Measurements from ENCODE around the gene CLCN6.

The CLCN6 gene

DNA sequence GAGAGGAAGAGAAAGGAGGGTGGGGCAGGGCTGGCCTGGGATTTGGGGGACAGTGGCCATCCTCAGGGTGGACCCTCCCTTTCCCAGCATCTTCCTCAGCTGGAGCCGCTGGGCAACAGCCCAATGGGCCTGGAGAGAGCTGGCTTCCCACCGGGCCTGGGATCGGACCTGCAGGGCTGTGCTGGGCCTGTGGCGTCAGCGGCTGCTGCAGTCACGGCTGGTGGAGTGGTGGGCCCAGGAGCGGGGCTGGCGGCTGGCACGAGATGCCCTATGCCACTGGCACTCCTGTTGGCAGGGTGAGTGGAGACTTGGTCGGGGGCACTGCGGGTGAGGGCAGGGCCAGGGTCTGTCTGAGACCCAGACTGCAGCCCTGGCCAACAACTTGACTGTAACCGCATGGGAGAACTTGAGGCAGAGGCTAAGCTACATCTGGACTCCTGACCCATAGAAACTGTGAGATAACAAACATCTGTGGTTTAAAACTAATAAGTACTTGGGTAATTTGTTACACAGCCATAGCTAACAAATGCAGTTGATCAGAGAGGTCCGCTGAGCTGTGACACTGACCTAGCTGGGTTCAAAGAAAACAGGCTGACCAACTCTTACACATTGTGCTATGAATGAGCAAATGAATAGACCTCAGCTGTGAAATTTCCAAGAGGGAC, 26.1 kb upstream of the CLCN6 start:
- no peak for DNase-seq

DNA sequence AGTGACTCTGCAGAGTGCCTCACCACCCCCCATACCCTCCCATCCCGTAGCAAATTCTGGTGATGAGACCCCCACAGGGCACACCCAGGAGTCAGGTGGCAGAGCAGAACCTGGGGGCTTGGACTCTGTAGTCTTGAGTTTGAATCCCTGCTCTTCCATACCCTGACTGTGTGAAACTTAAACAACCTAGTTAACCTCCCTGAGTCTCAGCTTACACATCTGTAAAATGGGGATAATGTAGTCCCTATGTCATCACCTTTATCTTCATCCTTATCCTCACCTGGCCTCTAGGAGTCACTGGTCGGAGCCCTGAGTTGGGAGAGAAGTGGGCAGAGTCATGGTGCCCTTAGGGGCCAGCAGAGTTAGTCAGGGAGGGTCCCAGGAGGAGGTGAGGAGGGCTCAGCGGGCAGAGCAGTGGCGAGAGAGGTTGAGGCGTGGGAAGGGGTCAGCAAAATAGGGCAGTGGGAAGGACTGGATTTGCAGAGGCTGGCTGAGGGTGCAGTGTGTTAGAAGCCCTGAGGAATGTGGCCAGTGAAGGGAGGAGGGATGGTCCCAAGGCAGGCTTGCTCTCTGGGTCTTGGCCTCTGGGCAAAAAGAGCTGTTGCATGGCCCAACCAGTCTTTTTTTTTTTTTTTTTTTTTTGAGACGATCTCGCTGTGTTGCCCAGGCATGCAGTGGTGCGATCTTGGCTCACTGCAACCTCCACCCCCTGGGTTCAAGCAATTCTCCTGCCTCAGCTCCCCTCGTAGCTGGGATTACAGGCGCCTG, 25.4 kb upstream of the CLCN6 start:
- DNase-seq, result no peak

DNA sequence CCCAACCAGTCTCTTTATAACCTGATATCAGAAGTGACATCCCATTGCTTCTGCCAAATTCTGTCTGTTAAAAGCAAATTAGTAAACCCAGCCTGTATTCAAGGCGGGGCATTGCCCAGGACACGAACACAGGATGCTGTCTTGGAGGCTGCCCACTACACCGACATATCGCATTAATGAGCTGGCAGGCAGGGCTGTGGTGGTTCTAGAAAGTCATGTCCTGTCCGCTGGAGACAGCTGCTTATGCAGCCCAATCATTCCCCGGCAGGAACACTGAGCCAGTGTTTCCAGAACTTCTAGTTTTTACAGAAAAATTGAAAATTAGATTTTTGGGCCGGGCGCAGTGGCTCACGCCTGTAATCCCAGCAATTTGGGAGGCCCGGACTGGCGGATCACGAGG, 24.7 kb upstream of the CLCN6 start:
- no peak for DNase-seq

DNA sequence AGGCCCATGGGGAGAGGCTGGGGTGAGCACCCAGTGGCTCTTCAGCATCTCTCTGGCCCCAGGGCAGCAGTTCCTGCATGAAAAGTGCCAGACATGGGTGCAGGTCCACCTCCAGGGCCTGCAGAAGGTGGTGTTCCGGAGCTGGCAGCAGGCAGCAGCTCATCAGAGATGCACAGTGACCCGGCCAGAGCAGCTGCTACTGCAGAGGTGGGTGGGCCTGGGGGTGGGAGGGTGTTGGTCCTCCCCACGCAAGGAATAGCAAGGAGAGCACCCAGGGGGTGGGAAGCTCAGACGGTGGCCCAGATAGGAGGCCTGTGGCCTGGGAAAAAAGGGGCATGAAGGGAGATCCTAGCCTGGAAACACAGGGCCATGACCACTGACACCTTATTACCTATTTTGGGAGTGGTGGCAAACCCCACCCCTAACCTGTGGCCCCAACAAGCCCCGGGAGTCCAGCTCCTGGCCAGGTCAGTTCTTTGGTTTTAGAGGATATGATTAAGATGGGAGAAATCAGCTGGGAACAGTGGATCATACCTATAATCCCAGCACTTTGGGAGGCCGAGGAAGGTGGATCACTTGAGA, 23.8 kb upstream of the CLCN6 start:
- no peak for DNase-seq

DNA sequence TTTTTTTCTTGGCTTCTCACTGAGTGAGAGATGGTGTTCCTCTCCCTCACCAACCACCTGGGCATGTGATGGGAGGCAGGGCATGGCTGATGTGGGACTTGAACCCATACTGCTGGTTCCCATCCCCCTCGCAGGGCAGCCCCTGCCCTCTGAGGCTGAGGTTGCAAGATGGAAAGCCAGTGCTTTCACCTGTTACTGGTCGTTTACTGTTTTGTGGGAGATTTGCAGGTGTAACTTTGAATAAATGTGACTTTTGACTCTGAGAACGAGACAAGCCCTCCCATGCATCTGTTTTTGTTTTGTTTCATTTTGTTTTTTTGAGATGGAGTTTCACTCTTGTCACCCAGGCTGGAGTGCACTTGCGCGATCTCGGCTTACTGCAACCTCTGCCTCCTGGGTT, 22.4 kb upstream of the CLCN6 start:
- DNase-seq, result no peak

DNA sequence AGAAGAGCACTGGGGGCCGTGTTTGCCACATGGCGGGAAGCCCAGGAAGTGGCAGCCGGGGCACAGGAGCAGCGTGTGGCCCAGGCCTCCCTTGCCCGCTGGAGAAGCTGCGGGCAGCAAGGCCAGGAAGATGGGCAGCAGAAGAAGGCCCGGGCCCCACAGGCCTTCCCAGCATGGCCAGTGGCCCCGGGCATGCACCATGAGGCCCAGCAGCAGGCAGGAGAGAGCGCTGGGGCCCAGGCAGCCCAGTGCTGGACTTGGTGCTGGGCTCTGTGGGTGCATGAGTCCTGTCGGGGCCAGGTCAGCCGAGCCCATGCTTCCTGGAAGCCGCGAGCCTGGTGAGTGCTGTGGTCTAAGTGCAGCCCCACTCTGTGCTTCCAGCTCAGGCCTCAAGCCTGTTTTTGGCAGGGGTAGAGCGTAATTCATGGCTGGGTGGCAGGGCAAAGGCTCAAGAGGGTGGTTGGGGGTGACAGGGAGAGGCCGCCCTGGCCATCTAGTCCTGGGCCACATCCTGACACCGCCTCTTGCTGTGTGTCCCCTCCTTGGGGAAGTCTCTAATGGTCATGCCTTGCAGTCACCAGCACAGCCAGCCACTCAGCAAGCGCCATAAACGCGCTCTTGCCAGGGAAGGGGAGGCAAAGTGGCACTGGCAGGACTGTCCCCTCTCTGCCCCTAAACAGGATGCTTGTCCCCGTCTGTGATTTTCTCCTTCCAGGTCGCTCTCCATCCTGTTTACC, 21.6 kb upstream of the CLCN6 start:
- no peak for DNase-seq

DNA sequence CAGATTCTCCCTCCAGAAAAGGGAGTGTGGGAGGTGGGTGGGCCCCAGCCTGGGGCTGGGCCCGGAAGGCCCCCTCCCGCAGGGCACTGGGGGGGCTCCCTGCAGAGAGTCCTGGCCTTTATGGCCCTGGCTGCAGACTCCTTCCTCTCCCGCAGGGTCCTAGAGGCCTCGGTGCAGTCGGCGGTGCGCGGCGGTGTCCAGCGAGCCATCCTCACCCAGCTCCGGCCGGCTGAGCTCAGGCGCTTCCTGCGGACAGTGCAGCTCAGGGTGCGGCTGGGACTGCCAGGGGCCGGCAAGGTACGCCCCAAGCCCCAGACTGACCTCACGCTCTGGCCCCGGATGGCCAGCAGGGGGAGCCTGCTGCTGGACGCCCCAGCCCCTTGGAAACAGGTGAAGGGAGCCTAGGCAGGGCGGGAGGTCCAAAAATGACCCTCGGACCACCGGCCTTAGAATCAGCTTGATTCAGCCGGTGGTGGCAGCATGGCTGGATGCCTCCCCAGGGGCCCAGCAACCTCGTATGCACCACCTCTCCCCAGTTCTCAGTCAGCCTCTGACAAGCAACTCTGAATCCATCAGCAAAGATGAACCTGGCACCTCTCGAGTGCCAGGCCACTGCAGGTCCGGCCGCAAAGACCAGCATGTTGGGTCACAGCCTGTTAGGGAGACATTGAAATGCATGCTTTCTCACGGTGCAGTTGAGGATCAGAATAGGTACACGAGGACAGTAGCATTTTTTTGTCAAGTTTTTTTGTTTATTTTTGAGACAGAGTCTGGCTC, 20.8 kb upstream of the CLCN6 start:
- no peak for DNase-seq

DNA sequence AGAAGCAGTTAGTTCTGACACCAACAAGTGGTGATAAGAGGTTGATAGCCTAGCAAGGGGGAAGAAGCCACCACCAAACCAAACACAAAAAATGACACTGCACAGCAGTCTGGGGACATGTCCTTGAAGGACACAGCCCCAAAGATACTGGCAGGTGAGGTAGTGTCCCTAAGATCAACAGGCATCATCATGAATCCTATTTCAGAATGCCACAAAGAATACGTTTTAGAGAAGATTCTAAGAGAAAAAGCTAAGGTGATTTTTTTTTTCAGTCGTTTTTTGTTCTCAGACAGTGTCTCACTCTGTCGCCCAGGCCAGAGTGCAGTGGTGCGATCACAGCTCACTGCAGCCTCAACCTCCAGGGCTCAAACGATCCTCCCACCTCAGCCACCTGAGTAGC, 19.8 kb upstream of the CLCN6 start:
- DNase-seq, result no peak

DNA sequence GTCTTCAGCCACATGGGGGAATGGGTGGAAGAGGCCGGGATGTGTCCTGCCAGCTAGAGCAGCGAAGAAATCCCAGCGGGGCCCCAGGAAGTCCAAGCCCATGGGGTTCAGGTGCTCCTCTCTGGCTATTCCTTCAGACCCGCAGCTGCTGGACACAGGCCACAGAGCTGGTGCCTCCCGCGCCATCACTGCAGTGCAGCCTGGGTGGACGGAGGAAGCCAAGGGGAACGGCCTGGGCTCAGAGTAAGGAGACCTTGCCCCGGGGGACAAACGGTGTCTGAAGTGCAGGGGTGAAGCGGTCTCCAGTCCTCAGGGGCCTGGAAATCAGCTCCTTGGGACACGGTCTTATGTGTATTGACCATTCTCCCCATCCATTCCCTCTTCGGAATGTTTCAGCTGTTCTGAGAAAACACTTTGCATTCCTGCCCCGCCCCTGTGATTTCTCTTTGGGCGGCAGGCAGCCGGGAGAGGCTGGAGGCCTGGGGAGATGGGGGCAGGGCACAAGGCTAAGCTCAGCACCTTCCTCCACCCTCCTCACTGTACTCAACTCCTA, 18.7 kb upstream of the CLCN6 start:
- no peak for DNase-seq

DNA sequence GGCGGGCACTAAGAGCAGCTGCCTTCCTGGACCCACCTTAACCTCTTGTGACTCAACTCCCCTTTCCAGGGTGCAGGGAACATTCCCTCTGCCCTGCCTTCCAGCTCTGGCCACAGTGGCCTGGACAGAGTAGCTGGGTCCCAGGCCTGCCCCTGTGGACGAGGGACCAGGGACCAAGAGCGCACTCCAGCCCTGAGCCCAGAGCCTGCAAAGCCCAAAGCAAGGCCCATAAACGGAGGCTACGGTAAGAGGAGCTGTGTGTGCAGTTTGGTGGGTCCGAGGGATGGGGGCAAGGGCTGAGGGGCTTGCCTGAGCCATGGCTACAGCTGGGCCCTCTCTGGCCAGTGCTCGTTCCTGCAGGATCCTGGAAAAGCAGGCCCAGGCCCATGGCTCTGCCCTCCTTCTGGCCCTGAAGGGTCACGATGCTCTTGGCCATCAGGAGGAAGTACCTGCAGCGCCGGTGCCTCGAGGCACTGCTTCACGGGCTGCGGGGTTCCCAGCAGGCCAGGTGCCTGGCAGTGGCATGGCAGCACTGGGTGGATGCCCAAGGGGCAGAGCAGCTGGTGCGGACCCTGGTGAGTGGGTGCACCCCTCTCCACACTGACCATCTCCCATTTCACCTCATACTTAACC, 18.1 kb upstream of the CLCN6 start:
- no peak for DNase-seq

DNA sequence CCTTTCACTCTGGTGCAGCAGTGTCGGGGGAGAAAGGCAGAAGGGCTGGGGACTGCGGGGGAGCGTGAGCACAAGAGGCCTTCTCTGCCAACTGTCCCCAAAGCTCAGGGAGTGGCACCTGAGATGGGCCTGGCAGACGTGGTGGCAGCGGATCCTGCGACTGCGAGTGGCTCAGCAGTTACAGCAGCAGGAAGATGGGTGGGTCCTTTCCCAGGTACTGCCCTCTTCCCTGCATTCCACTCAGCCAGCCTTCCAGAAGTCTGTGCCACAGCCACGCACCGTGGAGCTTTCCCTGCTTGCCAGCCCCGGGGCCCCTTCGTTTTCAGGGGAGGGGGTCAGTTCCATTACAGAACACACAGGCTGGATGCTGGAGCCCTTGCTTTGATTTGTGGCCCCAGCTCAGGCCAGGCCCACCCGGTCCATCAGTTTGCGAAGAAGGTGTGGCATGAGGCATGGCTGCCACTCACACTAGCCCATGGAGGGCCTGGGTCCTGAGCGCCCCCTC, 17.4 kb upstream of the CLCN6 start:
- DNase-seq, result no peak

DNA sequence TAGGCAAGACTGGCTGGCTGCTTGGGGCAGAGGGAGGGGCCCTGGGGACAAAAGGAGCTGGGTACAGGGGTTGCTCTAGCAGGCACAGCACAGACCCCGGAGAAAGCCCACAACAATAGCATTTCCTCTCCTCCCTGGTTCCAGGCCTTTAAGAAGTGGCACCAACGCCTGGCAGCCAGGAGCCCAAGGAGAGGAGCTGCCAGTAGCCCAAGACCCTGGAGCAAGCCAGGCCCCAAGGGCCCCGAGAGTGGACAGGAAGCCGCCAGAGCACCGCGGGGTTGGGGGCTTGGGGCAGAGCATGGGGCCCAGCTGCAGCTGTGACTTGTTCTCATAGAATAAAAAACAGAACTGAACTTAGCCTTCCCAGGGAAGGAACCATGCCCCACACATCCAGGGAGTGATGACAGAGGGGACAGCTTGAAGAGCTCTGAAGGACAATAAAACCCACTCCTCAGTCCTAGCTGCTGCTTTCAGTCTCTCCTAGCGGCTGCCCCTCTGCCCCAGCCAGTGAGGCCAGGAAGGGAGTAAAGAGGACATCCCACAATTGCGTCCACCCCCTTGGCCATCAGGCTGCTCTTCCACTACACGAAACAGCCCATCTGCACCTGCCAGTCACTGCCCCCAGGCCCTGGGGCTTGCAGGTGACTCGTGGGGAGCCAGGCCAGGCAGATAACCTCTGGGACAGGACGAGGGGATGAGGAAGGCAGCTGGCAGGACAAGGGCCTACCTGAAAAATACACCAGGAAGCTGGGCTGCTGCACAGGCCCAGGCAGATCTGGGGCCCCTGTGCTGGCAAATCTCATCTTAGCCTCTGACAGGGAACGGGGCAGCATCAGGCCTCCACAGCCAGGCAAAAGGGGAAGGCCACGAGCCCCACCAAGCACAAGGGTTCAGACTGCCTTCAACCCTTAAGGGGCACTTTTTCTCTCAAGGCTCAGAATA, 16.6 kb upstream of the CLCN6 start:
- no peak for DNase-seq

DNA sequence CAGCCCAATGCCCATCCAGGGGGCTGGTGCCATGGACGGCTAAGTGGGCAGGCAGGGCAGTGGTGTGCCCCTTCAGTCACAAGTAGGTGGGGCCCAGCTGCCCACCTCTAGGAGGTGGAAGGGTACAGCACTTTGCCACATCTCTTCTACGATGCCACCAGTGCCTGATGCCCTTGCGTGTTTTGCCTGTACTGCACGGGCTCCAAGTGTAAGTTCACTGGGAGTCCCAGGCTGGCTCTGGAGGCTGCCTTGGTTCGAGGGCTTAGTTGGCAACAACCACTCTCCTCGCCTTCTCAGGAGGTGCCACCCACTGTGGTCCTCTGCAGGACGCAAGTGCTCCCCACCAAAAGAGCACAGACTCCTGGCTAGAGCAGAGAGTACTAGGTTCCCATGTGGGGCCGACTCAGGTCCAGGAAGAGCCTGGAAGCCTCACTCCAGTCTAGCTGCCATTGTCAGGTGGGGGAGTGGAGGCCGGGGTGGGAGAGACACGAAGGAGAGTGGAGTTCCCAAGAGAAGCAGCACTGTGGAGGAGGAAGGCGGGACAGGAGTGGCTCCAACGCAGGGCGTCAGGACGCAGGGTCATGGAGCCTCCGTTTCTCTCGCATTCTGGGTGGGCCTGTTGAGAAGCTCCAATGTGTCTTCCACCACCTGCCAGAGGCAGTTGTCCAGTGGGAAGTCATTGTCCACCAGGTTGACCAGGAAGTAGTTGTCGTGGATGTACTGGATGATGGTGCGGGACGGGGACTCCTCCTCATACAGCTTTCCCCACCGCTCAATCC, 15.7 kb upstream of the CLCN6 start:
- no peak for DNase-seq

DNA sequence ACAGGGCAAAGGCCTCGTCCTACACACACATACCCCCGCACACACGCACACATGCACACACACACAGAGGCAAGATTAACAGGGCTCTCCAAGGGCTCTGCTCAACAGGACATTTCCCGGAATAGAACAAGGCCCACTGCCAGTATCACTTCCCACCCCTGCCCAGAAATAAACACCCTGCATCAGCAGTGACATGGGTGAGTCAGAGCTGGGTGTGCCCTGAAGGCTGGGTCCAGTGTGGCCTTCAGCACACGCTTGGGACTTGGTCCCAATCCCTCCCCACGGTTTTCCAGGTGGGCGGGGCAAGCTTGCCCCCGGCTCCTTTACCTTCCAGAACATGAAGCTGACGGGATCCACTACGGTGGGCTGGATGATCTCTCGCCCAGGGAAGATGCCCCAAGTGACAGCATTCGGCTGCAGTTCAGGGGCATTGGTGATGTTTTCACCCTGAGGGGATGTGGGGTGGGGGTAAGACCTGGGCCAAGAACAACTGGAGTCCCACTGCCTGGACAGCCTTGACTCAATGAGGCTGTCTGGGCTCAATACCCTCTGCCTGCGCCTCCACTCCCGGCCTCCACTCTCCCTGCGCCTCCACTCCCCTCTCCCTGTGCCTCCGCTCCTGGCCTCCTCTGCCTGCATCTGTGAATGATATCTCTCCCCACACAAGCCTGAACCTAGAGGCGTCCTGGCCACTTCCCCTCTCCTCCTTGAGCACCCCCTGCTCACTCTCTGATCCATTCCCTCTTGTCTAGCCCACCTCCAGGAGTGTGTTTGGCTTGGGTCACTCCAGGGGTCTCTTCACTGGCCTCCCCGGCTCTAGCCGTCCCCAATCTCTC, 14.9 kb upstream of the CLCN6 start:
- DNase-seq, result no peak

DNA sequence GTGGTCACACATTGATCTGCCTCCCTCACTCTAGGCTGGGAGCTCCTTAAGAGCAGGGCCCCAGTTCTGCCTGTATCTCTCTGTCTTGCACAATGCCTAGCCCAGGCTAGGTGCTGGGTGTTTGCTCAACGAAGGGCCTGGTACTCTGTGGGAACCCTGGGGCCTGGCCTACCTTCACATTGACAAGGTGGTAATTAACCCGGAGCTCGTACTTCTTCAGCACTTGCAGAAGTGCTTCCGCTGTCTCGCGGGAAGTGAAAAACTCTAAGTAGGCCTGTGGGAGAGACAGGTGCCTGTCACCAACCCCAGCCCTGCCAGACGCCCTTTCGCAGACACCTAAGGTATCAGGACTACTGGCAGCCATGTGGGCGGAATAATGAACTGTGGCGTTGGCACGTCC, 13.9 kb upstream of the CLCN6 start:
- DNase-seq, result no peak

DNA sequence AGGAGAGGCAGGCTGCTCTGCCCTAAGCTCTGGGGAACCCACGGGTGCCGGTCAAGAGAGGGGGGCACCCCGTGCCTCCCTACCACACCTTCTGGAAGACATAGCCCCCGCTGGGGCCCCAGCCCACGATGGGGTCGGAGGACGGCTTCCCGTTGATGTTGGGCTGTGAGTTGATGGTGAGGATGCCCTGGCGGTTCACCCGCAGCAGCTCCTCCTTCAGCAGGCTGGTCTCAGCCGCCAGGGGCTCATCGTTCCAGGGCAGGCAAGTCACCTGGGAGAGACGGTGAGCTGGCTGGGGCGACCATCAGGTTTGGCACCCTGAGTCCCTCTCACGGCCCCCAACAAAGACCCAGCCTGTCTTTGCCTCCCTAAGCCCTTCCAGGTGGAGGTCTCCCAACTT, 12.2 kb upstream of the CLCN6 start:
- DNase-seq, result no peak

DNA sequence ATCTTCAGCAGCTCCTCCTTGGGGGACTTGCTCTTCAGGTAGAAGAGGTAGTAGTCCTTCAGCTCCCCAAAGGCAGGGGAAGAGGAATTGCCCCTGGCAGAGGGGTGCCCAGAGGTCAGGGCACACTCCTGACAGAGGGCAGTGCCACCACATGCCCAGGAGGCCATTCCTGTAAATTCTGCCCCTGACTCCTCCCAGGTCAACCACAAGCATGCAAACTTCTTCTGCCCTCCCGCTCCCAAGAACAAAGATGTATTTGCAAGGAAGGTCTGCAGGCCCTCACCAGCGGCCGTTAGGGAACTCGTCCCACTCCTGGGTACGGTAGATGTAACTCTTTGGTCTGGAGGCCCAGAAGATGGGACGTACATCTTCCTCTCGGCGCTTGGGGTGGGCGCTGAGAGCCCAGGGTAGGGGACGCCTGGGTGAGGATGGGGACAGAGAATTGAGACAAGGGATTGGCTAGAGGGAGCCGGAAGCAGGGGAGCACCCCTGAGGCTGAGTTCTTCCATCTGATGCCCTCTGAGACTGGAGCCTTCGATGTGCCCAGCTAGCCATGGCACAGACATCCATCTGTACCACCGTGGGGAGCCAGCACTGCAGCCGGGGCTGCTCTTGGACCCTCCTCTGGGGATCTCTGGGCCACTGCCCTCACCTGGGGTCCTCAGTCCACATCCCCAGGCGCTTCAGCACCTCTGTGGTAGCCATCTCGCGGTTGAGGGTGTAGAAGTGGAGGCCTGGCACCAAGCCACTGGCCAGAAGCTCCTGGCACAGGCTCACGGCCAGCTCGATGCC, 11.3 kb upstream of the CLCN6 start:
- no peak for DNase-seq
